Type B pancreatic cell (in vitro differentiated cells): Measurements from ENCODE around the gene ADORA1. TPM values are rescaled to one million over a fixed set of nuclear protein-coding genes. Genes with fewer than 3 reads are reported as not detected.

Experiments used
- DNase-seq: peaks from one replicate; pipeline ENCODE4 v3.0.0; 2021; ENCODE audit warnings: mixed read lengths; ENCODE audit not compliant: unreplicated experiment; ENCODE audit errors: extremely low spot score
- H3K27ac Mint-ChIP-seq: 2 replicates; pipeline ENCODE4 v1.8.0; 2021; ENCODE audit warnings: mild to moderate bottlenecking, mixed read lengths
- H3K27me3 Mint-ChIP-seq: 2 replicates; pipeline ENCODE4 v1.8.0; 2021; ENCODE audit warnings: mixed read lengths
- H3K36me3 Mint-ChIP-seq: 2 replicates; pipeline ENCODE4 v1.8.0; 2021; ENCODE audit warnings: mixed read lengths
- H3K4me1 Mint-ChIP-seq: one replicate; pipeline ENCODE4 v1.8.0; 2021; ENCODE audit warnings: mixed read lengths; ENCODE audit not compliant: unreplicated experiment
- H3K4me3 Mint-ChIP-seq: 2 replicates; pipeline ENCODE4 v1.8.0; 2021; ENCODE audit warnings: mild to moderate bottlenecking, mixed read lengths
- H3K9me3 Mint-ChIP-seq: 2 replicates; pipeline ENCODE4 v1.8.0; 2021; ENCODE audit warnings: mixed read lengths
- total RNA-seq: library from RNA; stranded (reverse); gene quantifications from 2 replicates; pipeline ENCODE4 v1.2.1, GENCODE V29; 2021; ENCODE audit warnings: low replicate concordance
- TF ChIP-seq, protein P1 (sequence below): fragments of 200-600 bp; sonication (generic); conservative IDR thresholded peaks from 2 replicates; pipeline ENCODE4 v1.5.0; 2021; ENCODE audit warnings: antibody characterized with exemption, mild to moderate bottlenecking

ADORA1 gene
- total RNA-seq, 1 donor from 2014 or later = 2.7 TPM

DNA sequence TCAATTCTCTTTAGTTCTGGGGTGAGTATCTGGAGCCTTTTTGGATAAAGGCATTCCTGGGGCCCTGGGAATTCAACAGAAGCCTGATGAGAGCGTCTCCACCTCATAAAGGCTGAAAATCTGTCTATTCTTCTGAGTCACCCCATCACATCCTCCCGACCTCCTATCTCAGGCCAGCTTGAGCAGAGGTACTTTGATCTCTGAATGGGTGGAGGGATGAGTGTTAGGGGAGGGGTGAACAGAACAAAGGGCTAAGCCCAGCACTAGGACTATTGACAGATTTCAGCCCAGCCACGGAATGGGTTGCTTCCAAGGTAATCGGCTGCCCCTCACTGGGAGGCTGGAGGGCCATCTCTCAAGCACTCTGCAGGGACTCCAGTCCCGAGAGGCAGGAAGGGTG, 50.6 kb downstream of the ADORA1 start:
- peaks cover 30% of the 10 kb centered on the region for H3K4me1 Mint-ChIP-seq
- H3K36me3 Mint-ChIP-seq = no peaks in the 10 kb centered on the region
- H3K27ac Mint-ChIP-seq = peak overlapping the region; percentile 41
- no peaks in the 10 kb centered on the region for H3K9me3 Mint-ChIP-seq
- H3K4me3 Mint-ChIP-seq = no peak overlapping the region
- H3K27me3 Mint-ChIP-seq = peaks cover 15% of the 10 kb centered on the region
- TF ChIP-seq, protein P1, sequence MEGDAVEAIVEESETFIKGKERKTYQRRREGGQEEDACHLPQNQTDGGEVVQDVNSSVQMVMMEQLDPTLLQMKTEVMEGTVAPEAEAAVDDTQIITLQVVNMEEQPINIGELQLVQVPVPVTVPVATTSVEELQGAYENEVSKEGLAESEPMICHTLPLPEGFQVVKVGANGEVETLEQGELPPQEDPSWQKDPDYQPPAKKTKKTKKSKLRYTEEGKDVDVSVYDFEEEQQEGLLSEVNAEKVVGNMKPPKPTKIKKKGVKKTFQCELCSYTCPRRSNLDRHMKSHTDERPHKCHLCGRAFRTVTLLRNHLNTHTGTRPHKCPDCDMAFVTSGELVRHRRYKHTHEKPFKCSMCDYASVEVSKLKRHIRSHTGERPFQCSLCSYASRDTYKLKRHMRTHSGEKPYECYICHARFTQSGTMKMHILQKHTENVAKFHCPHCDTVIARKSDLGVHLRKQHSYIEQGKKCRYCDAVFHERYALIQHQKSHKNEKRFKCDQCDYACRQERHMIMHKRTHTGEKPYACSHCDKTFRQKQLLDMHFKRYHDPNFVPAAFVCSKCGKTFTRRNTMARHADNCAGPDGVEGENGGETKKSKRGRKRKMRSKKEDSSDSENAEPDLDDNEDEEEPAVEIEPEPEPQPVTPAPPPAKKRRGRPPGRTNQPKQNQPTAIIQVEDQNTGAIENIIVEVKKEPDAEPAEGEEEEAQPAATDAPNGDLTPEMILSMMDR = no peak
- no peak for DNase-seq

DNA sequence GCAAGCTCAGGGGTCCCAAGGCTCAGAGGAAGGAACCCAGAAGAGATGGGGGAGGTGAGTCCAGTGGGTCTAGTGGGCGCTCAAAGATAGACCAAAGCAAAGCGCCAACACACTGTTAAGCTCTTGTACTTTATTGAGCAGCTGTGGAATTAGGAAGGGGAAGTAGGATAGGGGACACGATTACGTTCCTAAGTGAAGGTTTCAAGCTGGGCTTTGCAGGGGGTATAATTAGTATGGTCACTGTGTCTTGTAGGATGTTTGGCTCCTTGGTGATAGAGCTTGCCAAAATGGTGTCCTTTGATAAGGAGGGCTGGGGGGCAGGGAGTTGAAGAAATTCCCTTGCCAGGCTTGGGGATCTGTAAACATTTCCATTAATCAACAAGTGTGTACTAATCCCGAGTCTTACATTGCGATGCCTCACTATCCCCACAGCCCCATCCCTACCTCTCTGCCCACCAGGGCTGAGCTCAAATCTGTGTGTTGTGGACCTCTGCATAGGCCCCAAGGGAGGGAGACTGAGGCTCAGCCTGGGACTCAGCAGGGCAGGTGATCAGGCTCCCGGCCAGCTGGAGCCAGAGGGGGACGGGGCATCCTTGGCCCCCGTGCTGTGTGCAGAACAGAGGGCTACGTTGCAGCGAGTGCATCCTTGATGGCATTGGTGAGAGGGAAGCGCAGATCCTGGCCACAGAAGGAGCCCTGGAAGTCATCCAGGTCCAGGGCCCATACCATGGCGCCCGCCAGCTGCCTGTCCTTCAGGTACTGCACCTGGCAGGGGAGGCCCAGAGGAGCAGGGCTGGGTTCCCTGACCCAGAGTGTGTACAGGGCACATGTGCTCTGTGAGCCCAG, 51.5 kb downstream of the ADORA1 start:
- peak overlapping the region; percentile 41 for H3K27ac Mint-ChIP-seq
- H3K27me3 Mint-ChIP-seq = peaks cover 13% of the 10 kb centered on the region
- no peak for DNase-seq
- TF ChIP-seq, protein P1 = no peak
- no peak overlapping the region for H3K4me3 Mint-ChIP-seq
- no peaks in the 10 kb centered on the region for H3K36me3 Mint-ChIP-seq
- no peaks in the 10 kb centered on the region for H3K9me3 Mint-ChIP-seq
- H3K4me1 Mint-ChIP-seq = peaks cover 30% of the 10 kb centered on the region

DNA sequence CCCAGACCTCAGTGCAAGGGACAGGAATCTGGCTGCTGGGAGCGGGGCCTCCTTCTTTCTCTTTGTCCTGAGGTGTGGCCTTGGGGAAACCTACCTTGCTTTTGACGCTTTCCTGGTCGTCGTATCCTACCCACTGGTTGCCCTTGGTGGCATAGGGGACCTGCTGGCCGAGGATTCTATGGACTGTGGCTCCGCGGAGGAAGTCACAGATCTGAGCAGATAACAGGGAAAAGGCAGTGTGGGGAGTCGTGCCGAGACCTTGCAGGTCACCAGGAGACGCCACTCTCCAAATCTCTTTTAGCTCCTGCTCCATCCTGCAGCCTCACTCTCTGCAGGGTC, 52.1 kb downstream of the ADORA1 start:
- Mint-ChIP-seq H3K4me1 (peaks cover 30% of the 10 kb centered on the region), H3K27ac (no peak overlapping the region), H3K27me3 (peaks cover 12% of the 10 kb centered on the region), H3K36me3 (no peaks in the 10 kb centered on the region), H3K4me3 (no peak overlapping the region), H3K9me3 (no peaks in the 10 kb centered on the region)
- DNase-seq = no peak
- TF ChIP-seq, protein P1 = no peak

DNA sequence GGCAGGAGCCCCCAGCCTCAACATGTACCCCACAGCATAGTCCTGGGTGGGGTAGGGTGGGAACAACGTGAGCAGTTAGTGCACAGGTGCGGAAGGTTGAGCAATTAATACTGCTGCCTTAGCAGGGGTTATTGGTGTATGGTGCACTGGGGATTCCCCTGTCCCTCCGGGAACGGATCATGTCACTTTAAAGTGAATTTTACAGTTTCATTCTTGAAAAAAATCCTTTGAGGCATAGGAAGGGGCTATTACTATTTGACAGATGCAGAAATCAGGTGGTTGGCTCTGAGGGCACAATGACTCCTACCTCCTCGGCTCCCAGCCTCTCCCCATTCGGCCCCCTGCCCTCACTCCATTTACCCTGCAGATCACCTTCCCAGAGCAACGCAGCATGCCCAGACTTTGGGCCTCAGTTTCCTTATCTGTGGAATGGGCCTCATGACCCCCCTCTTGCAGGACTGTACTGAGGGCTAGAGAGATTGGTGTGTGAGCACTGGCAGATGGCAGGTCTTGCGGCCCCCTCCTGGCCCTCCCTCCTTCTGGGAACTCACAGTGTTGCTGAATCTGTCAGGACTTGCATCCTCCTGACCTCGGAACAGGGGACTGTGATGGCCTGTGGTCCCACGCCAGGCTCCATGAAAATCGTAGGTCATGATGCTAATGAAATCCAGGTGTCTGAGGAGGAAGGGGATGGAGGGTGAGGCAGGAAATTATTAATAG, 53.2 kb downstream of the ADORA1 start:
- H3K9me3 Mint-ChIP-seq = no peaks in the 10 kb centered on the region
- no peak overlapping the region for H3K27ac Mint-ChIP-seq
- H3K36me3 Mint-ChIP-seq = no peaks in the 10 kb centered on the region
- no peak overlapping the region for H3K4me3 Mint-ChIP-seq
- peaks cover 32% of the 10 kb centered on the region for H3K4me1 Mint-ChIP-seq
- peaks cover 12% of the 10 kb centered on the region for H3K27me3 Mint-ChIP-seq
- DNase-seq = no peak
- TF ChIP-seq, protein P1 = no peak

DNA sequence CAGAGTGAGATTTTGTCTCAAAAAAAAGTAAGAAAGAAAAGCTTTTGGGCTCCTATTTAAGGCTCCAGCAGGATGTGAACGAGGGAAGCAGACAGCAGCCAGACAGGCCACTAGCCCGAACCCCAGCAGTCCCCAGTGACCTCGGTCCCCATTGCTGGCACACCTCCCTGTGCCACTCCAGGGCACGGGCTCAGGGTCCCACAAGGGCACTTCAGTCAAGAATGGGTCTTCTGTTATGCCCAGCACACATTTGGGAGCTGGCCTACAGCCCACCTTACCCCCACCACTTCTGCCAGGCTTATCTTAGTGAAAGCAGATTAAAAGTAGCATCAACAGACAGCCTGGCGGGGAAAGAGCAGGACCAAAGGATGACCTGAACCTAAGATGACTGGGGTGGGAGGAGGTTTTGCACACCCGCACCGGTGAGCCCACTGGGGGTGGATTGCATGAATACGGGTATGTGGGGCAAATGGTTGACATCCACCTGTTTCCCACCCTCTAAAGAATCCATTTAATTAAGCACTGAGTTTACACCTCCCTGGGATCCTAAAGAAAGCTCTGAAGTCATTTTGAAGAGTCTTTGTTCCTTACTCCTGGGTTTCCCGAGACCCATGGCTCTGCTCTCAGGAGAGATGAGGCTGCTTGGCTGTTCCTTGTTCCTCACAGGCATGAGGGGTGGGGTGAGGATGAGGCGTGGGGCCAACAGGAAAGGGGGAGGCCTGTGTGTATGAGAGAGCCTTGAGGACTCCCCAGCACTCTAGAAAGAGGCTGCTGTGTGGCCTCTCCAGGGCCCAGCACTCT, 54.3 kb downstream of the ADORA1 start:
- Mint-ChIP-seq H3K9me3 (no peaks in the 10 kb centered on the region), H3K36me3 (no peaks in the 10 kb centered on the region), H3K4me3 (no peak overlapping the region), H3K27ac (no peak overlapping the region), H3K27me3 (peaks cover 12% of the 10 kb centered on the region), H3K4me1 (peaks cover 33% of the 10 kb centered on the region)
- TF ChIP-seq, protein P1 = no peak
- no peak for DNase-seq
